D721Med (cell line): ENCODE results near the gene NPIPB6.

Experiments used
- DNase-seq: peaks from one replicate; pipeline ENCODE4 v3.0.0; 2011; ENCODE audit warnings: low spot score; ENCODE audit not compliant: insufficient read length
- FAIRE-seq: peaks from 2 replicates; lab custom pipeline; 2011; peaks lifted over from hg19 to GRCh38; lab: Jason Lieb, UNC
- CTCF ChIP-seq: IDR thresholded peaks from 2 replicates; pipeline ENCODE4 v1.5.1; 2012; ENCODE audit warnings: mild to moderate bottlenecking, control low read depth; ENCODE audit not compliant: insufficient read depth; ENCODE audit errors: missing control alignments

Gene NPIPB6

GRCh38 chr16:28295276-28295675 is 68.0 kb downstream of the NPIPB6 start:
- no peak for FAIRE-seq
- no peak for TF ChIP-seq CTCF
- DNase-seq, result no peak

- TF ChIP-seq CTCF, result no peak
- DNase-seq, result no peak
- no peak for FAIRE-seq
These were observed 69.1 kb downstream of the NPIPB6 start for GRCh38 chr16:28294201-28294600.

- TF ChIP-seq CTCF, result no peak
- DNase-seq, result no peak
- no peak for FAIRE-seq
These were observed 69.7 kb downstream of the NPIPB6 start for GRCh38 chr16:28293601-28293960.

- DNase-seq (no peak), FAIRE-seq (no peak)
- TF ChIP-seq CTCF, result no peak
These were observed 70.3 kb downstream of the NPIPB6 start for GRCh38 chr16:28292731-28293600.
